GM12872 (cell line): ENCODE results near the gene MCM5.

Experiments used
- TF ChIP-seq, protein P1 (sequence below): IDR thresholded peaks from 3 replicates; pipeline ENCODE4 v1.5.1; 2011; ENCODE audit warnings: low read depth, mild to moderate bottlenecking, low read length, moderate library complexity; ENCODE audit not compliant: insufficient read depth

The MCM5 gene

DNA sequence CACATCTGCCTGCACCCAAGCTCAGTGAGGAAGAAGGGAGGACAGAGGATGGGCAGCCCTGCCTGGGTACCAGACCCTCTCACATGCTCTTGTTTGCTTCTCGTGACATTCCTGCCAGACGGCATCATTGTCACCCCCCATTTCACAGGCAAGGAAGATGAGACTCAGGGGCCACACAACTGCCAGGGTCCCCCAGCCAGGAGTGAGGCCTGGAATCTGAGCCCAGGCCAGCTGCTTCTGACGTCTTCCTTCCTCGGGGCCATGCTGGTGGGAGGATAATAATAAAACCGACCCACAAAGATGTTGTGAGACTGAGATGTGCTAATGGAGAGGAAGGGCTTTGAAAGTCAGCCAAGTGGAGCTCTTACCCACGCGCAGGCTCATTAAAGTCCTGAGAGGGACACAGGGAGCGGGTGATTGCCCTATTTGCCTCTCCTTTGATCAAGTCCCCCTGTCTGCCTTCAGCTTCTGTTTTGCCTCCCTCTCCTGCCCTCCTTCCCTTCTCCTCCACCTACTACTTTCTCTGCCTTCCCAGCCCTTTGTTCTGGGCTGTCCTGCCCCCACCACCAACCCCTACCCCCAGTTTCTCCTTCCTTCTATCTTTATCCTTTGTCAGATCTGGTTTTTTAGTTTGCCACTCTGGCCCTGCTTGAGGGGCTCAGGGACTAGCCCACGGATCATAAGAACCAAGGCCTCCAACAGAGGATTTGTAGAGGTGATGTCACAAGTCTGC is 62.7 kb downstream of the MCM5 start:
- TF ChIP-seq, protein P1, sequence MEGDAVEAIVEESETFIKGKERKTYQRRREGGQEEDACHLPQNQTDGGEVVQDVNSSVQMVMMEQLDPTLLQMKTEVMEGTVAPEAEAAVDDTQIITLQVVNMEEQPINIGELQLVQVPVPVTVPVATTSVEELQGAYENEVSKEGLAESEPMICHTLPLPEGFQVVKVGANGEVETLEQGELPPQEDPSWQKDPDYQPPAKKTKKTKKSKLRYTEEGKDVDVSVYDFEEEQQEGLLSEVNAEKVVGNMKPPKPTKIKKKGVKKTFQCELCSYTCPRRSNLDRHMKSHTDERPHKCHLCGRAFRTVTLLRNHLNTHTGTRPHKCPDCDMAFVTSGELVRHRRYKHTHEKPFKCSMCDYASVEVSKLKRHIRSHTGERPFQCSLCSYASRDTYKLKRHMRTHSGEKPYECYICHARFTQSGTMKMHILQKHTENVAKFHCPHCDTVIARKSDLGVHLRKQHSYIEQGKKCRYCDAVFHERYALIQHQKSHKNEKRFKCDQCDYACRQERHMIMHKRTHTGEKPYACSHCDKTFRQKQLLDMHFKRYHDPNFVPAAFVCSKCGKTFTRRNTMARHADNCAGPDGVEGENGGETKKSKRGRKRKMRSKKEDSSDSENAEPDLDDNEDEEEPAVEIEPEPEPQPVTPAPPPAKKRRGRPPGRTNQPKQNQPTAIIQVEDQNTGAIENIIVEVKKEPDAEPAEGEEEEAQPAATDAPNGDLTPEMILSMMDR, result no peak

DNA sequence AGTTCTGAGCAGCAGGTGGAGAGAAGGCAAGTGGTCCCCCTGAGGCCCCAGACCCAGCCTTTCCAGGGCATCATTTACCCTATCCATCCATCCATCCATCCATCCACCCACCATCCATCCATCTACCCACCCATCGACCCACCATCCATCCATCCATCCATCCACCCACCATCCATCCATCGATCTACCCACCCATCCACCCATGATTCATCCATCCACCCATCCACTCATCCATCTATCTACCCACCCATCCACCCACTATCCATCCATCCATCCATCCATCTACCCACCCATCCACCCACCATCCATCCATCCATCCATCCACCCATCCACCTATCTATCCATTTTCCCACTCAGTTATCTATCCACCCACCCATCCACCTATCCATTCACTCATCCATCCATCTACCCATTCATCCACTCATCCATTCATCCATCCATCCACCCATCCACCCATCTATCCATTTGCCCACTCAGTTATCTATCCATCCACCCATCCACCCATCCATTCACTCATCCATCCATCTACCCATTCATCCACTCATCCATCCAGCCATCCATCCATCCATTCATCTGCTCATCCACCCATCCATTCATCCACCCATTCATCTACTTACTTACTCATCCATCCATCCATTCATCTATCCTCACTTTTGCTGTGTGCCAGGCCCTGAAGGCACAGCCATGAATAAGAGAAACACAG is 63.4 kb downstream of the MCM5 start:
- TF ChIP-seq, protein P1, result no peak

DNA sequence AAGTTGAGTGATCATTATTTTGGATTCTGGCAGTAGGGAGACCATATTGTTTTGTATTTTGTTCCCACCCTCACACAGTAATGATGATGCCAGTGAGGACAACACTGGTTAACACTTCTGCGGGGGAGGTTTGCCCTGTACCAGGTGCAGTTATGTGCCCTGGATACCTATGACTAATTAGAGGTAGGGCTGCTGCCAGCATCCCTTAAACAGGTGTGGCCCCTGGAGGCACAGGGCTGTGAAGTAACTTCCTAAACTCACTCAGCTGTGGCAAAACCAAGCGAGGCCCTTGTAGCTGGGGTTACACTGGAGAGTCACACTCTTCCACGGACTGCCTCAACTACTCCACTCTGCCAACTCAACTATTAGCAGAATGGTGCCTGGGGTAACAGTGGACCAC is 64.5 kb downstream of the MCM5 start:
- TF ChIP-seq, protein P1, result no peak

DNA sequence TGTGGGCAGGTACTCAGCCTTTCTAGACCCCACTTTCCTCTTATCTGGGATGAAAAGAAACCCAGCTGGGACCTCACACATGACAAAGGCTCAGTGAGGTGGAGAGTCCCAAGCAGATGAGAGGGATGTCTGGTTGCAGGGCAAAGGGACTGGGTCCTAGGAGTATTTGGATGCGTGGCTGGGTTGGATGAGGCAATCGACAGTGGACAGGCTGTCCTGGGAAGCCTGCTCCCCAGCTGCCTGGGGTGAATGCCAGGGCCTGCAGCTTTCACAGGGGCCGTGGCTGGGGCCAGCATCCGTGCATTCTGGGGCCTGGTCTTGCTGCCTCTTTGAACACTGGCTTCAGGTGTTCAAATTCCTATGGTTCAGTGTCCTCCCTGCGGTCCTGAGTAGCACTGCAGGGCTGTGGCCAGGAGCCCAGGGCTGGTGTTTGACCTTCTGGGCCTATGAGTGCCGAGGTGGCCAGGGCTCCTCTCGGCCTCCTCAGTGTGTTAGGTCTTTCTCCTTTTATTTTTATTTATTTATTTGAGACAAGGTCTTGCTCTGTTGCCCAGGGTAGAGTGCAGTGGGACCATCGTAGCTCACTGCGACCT is 65.3 kb downstream of the MCM5 start:
- TF ChIP-seq, protein P1, result no peak

DNA sequence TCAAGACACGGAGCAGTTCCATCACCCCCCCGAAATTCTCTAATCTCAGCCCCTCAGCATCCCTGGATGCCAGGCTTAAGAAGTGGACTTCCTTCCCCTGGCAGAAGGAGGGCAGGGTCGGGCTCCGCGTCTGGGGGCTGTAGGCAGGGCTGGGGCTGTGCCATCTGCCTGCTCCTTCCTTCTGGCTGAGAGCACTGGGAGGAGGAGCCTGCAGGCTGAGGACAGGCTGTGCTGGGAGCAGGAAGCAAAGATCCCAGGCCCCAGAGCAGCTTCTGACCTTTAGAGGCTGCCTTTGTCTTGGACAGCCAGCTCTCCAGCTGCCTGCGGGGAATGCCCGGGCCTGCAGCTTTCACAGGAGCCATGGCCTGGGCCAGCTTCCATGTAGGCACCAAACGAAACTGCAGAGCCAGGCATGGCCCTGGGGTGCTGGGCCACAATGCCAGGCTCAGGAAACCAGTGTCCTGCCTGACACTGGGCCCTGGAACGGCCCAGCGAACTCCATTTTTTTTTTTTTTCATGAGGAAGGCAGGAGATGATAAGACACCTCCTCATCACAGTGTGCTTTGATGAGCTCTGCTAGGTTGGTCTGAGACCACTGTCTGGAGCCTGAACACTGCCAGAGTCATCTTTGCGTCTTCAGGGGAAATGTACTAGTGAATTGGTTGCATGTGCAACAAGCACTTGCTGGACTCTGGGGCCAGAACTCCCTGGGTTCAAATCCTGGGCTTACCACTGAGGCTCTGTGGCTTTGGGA is 67.9 kb downstream of the MCM5 start:
- TF ChIP-seq, protein P1, result no peak

DNA sequence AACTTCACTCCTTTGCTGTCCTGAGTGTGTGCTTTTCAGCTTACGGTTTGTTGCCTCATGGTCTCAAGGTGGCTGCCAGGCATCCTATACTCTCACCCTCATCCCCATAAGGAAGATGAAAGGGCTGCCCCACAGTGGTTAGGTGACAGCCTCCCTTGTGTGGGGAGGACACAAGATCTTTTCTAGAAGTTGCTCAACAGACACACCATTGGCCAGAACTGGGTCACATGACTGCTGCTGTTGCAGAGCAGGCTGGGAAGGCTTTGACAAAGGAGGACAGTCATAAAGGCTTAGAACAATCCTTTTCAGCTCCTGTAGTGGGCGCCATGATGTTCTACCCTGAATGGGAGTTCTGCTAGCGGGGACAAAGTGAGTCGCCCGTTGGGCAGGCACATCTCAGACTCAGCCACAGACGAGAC is 71.0 kb downstream of the MCM5 start:
- TF ChIP-seq, protein P1, result no peak

DNA sequence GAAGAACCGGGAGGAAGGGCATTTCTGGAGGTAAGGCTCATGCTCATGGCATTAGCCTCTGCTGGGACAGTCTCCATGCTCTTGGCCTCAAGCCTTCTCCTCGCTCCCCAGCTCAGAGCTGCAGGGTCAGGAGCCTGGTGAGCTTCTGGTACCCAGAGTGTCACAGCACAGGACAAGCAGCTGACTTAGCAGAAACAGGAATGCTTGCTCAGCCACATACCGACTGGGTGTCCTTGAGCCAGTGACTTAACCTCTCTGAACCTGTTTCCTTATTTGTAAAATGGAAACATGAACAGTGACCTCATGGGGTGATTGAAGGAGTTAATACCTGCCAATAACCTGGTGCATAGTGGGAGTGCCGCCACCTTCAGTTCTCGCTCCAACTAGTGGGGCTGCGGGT is 72.5 kb downstream of the MCM5 start:
- TF ChIP-seq, protein P1, result no peak
